Choroid plexus epithelial cell (primary cell): ENCODE measurements around the gene ATRIP.
A peak's percentile ranks its signal among the peaks of the same experiment; 100 is the strongest.
"Not testable (repeated sequence)": the region's sequence is repeated elsewhere in the genome, so short reads cannot be mapped to it uniquely, and the experiment has no call there.

Experiments
- DNase-seq: peaks from one replicate; pipeline ENCODE4 v3.0.0-alpha.2; 2010; ENCODE audit warnings: low read depth
- H3K4me3 ChIP-seq: 2 replicates; pipeline ENCODE4 v1.5.1; 2011; ENCODE audit warnings: low read depth, mild to moderate bottlenecking, control low read depth, low read length, moderate library complexity
- CTCF ChIP-seq: conservative IDR thresholded peaks from 2 replicates; pipeline ENCODE4 v1.5.1; 2011; ENCODE audit warnings: low read depth, mild to moderate bottlenecking, control low read depth, inconsistent platforms, low read length, moderate library complexity

The ATRIP gene

GRCh38 chr3:48446425-48447193 is at the start of gene ATRIP:
Gene ATRIP (plus strand): TSS chr3:48446737. CDS start chr3:48446846, 109 bp downstream.
- peak; percentile 84 for DNase-seq
- TF ChIP-seq CTCF: no peak
- peak within 1 kb of the TSS; percentile 95 for H3K4me3 ChIP-seq

GRCh38 chr3:48397767-48398681 is 48.5 kb upstream of the ATRIP start:
- no peak for TF ChIP-seq CTCF
- H3K4me3 ChIP-seq: no peak overlapping the region
- no peak for DNase-seq

- TF ChIP-seq CTCF: no peak
- no peak overlapping the region for H3K4me3 ChIP-seq
- no peak for DNase-seq
These were observed 47.7 kb upstream of the ATRIP start for GRCh38 chr3:48398701-48399386.

GRCh38 chr3:48399387-48400172 is 47.0 kb upstream of the ATRIP start:
- no peak overlapping the region for H3K4me3 ChIP-seq
- TF ChIP-seq CTCF: no peak
- DNase-seq: no peak

GRCh38 chr3:48400824-48401433 is 45.6 kb upstream of the ATRIP start:
- H3K4me3 ChIP-seq: no peak overlapping the region
- TF ChIP-seq CTCF: peak; percentile 88
- peak; percentile 74 for DNase-seq

GRCh38 chr3:48401434-48401901 is 45.1 kb upstream of the ATRIP start:
- H3K4me3 ChIP-seq, DNase-seq: not testable (repeated sequence)
